Naive B cell (primary cell): ENCODE measurements around the gene CBLN3. TPM values are rescaled to one million over a fixed set of nuclear protein-coding genes. Genes with fewer than 3 reads are reported as not detected.
"Not testable (repeated sequence)": the region's sequence is repeated elsewhere in the genome, so short reads cannot be mapped to it uniquely, and the experiment has no call there.

Source experiments
- ATAC-seq, 2 donors: fragments of 150-1000 bp; cut with Tn5 transposase; 2 replicates each; pipeline ENCODE4 v1.10.0; 2021; ENCODE audit warnings: low read depth in 2 of 2, mild to moderate bottlenecking in 2 of 2, moderate library complexity in 2 of 2
- DNase-seq: peaks from one replicate; pipeline ENCODE4 v3.0.0; 2022
- H3K27ac Mint-ChIP-seq, 6 donors: one replicate each; pipeline ENCODE4 v1.8.0; 2020 to 2022; ENCODE audit warnings: mild to moderate bottlenecking in 6 of 6, mixed read lengths in 6 of 6, moderate library complexity in 5 of 6, inconsistent platforms in 2 of 6
- H3K27me3 Mint-ChIP-seq, 3 donors: one replicate each; pipeline ENCODE4 v1.8.0; 2021 to 2022; ENCODE audit warnings: mixed read lengths in 3 of 3, mild to moderate bottlenecking in 1 of 3
- H3K36me3 Mint-ChIP-seq, 2 donors: one replicate each; pipeline ENCODE4 v1.8.0; 2020 to 2022; ENCODE audit warnings: mixed read lengths in 2 of 2, inconsistent platforms in 1 of 2, mild to moderate bottlenecking in 1 of 2
- H3K4me1 Mint-ChIP-seq, 3 donors: one replicate each; pipeline ENCODE4 v1.8.0; 2020 to 2022; ENCODE audit warnings: mixed read lengths in 3 of 3, inconsistent platforms in 1 of 3, mild to moderate bottlenecking in 1 of 3, moderate library complexity in 1 of 3
- H3K4me3 Mint-ChIP-seq, 8 donors: one replicate each; pipeline ENCODE4 v1.8.0; 2020 to 2022; ENCODE audit warnings: mild to moderate bottlenecking in 8 of 8, mixed read lengths in 8 of 8, moderate library complexity in 8 of 8, inconsistent platforms in 2 of 8
- H3K9me3 Mint-ChIP-seq, 7 donors: one replicate each; pipeline ENCODE4 v1.8.0; 2020 to 2022; ENCODE audit warnings: mixed read lengths in 7 of 7, mild to moderate bottlenecking in 5 of 7, inconsistent platforms in 2 of 7, moderate library complexity in 1 of 7
- polyA plus RNA-seq, 6 donors: library from polyadenylated mRNA; unstranded; fragments of 300-500 nt; fragmentation: Illumina TruSeq; gene quantifications; one replicate each; pipeline ENCODE4 v1.2.3, GENCODE V29; 2021; ENCODE audit warnings: low read depth in 6 of 6

The CBLN3 gene
- polyA plus RNA-seq, 6 donors from 2014 or later: 0.70 to 2.6 (median 2.1) TPM

GRCh38 chr14:24450828-24451227 is 21.4 kb upstream of the CBLN3 start:
- DNase-seq, H3K27ac Mint-ChIP-seq, ATAC-seq, H3K4me1 Mint-ChIP-seq, H3K4me3 Mint-ChIP-seq, H3K9me3 Mint-ChIP-seq: not testable (repeated sequence)
- Mint-ChIP-seq H3K27me3 (peaks cover 0 to 16% (median 0%) of the 10 kb centered on the region in 3 donors), H3K36me3 (peaks cover 18 to 29% of the 10 kb centered on the region in 2 donors)

- H3K27ac Mint-ChIP-seq: peak overlapping the region; percentile 95 to 99 (median 96)
- H3K9me3 Mint-ChIP-seq: peaks cover 0 to 6% (median 4%) of the 10 kb centered on the region in 7 donors
- no peak for ATAC-seq
- no peak for DNase-seq
- peak overlapping the region; percentile 93 to 99 (median 96) for H3K4me3 Mint-ChIP-seq
- peaks cover 9 to 25% of the 10 kb centered on the region in 2 donors for H3K36me3 Mint-ChIP-seq
- peaks cover 32 to 46% (median 42%) of the 10 kb centered on the region in 3 donors for H3K4me1 Mint-ChIP-seq
- H3K27me3 Mint-ChIP-seq: peaks cover 0 to 8% (median 0%) of the 10 kb centered on the region in 3 donors
These were observed 13.7 kb upstream of the CBLN3 start for GRCh38 chr14:24443053-24443665.

- peaks cover 9 to 25% of the 10 kb centered on the region in 2 donors for H3K36me3 Mint-ChIP-seq
- peaks cover 37 to 52% (median 49%) of the 10 kb centered on the region in 3 donors for H3K4me1 Mint-ChIP-seq
- peak; percentile 97 for DNase-seq
These were observed 13.0 kb upstream of the CBLN3 start, which contains the start of gene SDR39U1 for GRCh38 chr14:24442240-24443052. Gene SDR39U1 (minus strand): TSS chr14:24442776. CDS start chr14:24442769, 7 bp downstream.

GRCh38 chr14:24441904-24442239 is 12.4 kb upstream of the CBLN3 start:
- H3K9me3 Mint-ChIP-seq: peaks cover 0 to 6% (median 4%) of the 10 kb centered on the region in 7 donors
- no peak for DNase-seq
- peaks cover 40 to 57% (median 55%) of the 10 kb centered on the region in 3 donors for H3K4me1 Mint-ChIP-seq
- H3K36me3 Mint-ChIP-seq: peaks cover 7 to 21% of the 10 kb centered on the region in 2 donors
- H3K4me3 Mint-ChIP-seq: peak overlapping the region; percentile 93 to 99 (median 96)
- peak overlapping the region; percentile 94 to 99 (median 96) for H3K27ac Mint-ChIP-seq
- H3K27me3 Mint-ChIP-seq: peaks cover 0 to 7% (median 0%) of the 10 kb centered on the region in 3 donors
- no peak for ATAC-seq

More at GRCh38 chr14:24442240-24443052, 13.0 kb upstream of the CBLN3 start, which contains the start of gene SDR39U1:
- H3K9me3 Mint-ChIP-seq: peaks cover 0 to 6% (median 4%) of the 10 kb centered on the region in 7 donors
- ATAC-seq: peak; percentile 88 to 91
- H3K27me3 Mint-ChIP-seq: peaks cover 0 to 8% (median 0%) of the 10 kb centered on the region in 3 donors
- peak within 1 kb of the TSS; percentile 93 to 99 (median 96) for H3K4me3 Mint-ChIP-seq
- H3K27ac Mint-ChIP-seq: peak within 1 kb of the TSS; percentile 95 to 99 (median 96)

- Mint-ChIP-seq H3K27me3 (peaks cover 0 to 3% (median 0%) of the 10 kb centered on the region in 3 donors), H3K4me3 (peak overlapping the region; percentile 93 to 99 (median 96)), H3K9me3 (peaks cover 0 to 6% (median 4%) of the 10 kb centered on the region in 7 donors), H3K4me1 (peaks cover 44 to 61% (median 58%) of the 10 kb centered on the region in 3 donors), H3K36me3 (peaks cover 4 to 17% of the 10 kb centered on the region in 2 donors), H3K27ac (peak overlapping the region; percentile 94 to 99 (median 96))
- ATAC-seq: no peak
- DNase-seq: no peak
These were observed 12.0 kb upstream of the CBLN3 start for GRCh38 chr14:24441485-24441884.

- DNase-seq (no peak), ATAC-seq (no peak)
- H3K9me3 Mint-ChIP-seq: peaks cover 0 to 6% (median 4%) of the 10 kb centered on the region in 7 donors
- peaks cover 49 to 68% (median 65%) of the 10 kb centered on the region in 3 donors for H3K4me1 Mint-ChIP-seq
- peak overlapping the region in 7 of 8 donors; percentile 3 to 99 (median 96) for H3K4me3 Mint-ChIP-seq
- peaks cover 0 to 12% of the 10 kb centered on the region in 2 donors for H3K36me3 Mint-ChIP-seq
- H3K27ac Mint-ChIP-seq: peak overlapping the region in 4 of 6 donors; percentile 39 to 99 (median 60)
- no peaks in the 10 kb centered on the region for H3K27me3 Mint-ChIP-seq
These were observed 11.3 kb upstream of the CBLN3 start for GRCh38 chr14:24440606-24441399.

GRCh38 chr14:24439830-24440605 is 10.6 kb upstream of the CBLN3 start:
- Mint-ChIP-seq H3K27ac (peak overlapping the region in 2 of 6 donors; percentile 56 to 77), H3K4me1 (peaks cover 56 to 75% (median 73%) of the 10 kb centered on the region in 3 donors), H3K4me3 (peak overlapping the region in 3 of 8 donors; percentile 9 to 68 (median 67)), H3K9me3 (peaks cover 0 to 5% (median under 1%) of the 10 kb centered on the region in 7 donors), H3K27me3 (no peaks in the 10 kb centered on the region), H3K36me3 (peaks cover 0 to 12% of the 10 kb centered on the region in 2 donors)
- ATAC-seq: no peak
- DNase-seq: no peak

- DNase-seq: no peak
- Mint-ChIP-seq H3K9me3 (peaks cover 0 to 5% (median 2%) of the 10 kb centered on the region in 7 donors), H3K4me3 (peak overlapping the region in 1 of 8 donors; percentile 67), H3K4me1 (peaks cover 61 to 81% (median 73%) of the 10 kb centered on the region in 3 donors), H3K36me3 (peaks cover 0 to 12% of the 10 kb centered on the region in 2 donors), H3K27me3 (no peaks in the 10 kb centered on the region), H3K27ac (peak overlapping the region in 4 of 6 donors; percentile 40 to 74 (median 48))
- ATAC-seq: no peak
These were observed 9.8 kb upstream of the CBLN3 start for GRCh38 chr14:24439257-24439656.

GRCh38 chr14:24438223-24439097 is 9.0 kb upstream of the CBLN3 start:
- DNase-seq (no peak), ATAC-seq (no peak)
- H3K36me3 Mint-ChIP-seq: peaks cover 2 to 12% of the 10 kb centered on the region in 2 donors
- H3K27me3 Mint-ChIP-seq: no peaks in the 10 kb centered on the region
- H3K4me1 Mint-ChIP-seq: peaks cover 61 to 80% (median 71%) of the 10 kb centered on the region in 3 donors
- peak overlapping the region in 3 of 6 donors; percentile 54 to 70 (median 54) for H3K27ac Mint-ChIP-seq
- peaks cover 0 to 5% (median 2%) of the 10 kb centered on the region in 7 donors for H3K9me3 Mint-ChIP-seq
- peak overlapping the region in 2 of 8 donors; percentile 17 to 67 for H3K4me3 Mint-ChIP-seq

GRCh38 chr14:24437736-24438067 is 8.2 kb upstream of the CBLN3 start:
- H3K27ac Mint-ChIP-seq: peak overlapping the region in 3 of 6 donors; percentile 10 to 81 (median 57)
- peaks cover 0 to 2% (median 0%) of the 10 kb centered on the region in 7 donors for H3K9me3 Mint-ChIP-seq
- H3K4me3 Mint-ChIP-seq: peak overlapping the region in 2 of 8 donors; percentile 59 to 75
- no peak for ATAC-seq
- H3K4me1 Mint-ChIP-seq: peaks cover 58 to 77% (median 63%) of the 10 kb centered on the region in 3 donors
- DNase-seq: no peak
- peaks cover 9 to 10% of the 10 kb centered on the region in 2 donors for H3K36me3 Mint-ChIP-seq
- no peaks in the 10 kb centered on the region for H3K27me3 Mint-ChIP-seq

GRCh38 chr14:24437020-24437735 is 7.7 kb upstream of the CBLN3 start:
- peaks cover 6 to 9% of the 10 kb centered on the region in 2 donors for H3K36me3 Mint-ChIP-seq
- no peaks in the 10 kb centered on the region for H3K27me3 Mint-ChIP-seq
- H3K4me1 Mint-ChIP-seq: peaks cover 54 to 72% (median 58%) of the 10 kb centered on the region in 3 donors
- ATAC-seq (no peak), DNase-seq (no peak)
- H3K27ac Mint-ChIP-seq: peak overlapping the region in 5 of 6 donors; percentile 50 to 92 (median 79)
- H3K9me3 Mint-ChIP-seq: peaks cover 0 to 2% (median 0%) of the 10 kb centered on the region in 7 donors
- peak overlapping the region in 5 of 8 donors; percentile 41 to 75 (median 68) for H3K4me3 Mint-ChIP-seq
